ENCODE results near the gene CHST13. TPM values are rescaled to one million over a fixed set of nuclear protein-coding genes. Genes with fewer than 3 reads are reported as not detected.
"Not testable (repeated sequence)": the region's sequence is repeated elsewhere in the genome, so short reads cannot be mapped to it uniquely, and the experiment has no call there.

The CHST13 gene
- total and polyA plus RNA-seq, 7 donors: 0.25 to 0.66 (median 0.53) TPM; not detected in 3

- intact Hi-C loops (cut with DNase I): no loop called here
- WGBS, 2 donors: 79 to 85% methylated on average over 2 of the region's 2 CpGs
- Histone ChIP-seq H3K27ac (no peak overlapping the region), H3K27me3 (no peaks in the 10 kb centered on the region), H3K36me3 (no peaks in the 10 kb centered on the region), H3K4me3 (no peak overlapping the region), H3K9me3 (no peaks in the 10 kb centered on the region), H3K4me1 (no peaks in the 10 kb centered on the region)
- DNase-seq: no peak
- TF ChIP-seq EP300 (IDR thresholded peaks at IDR 0.05) (no peak), POLR2A (IDR thresholded peaks at IDR 0.05) (no peak), POLR2AphosphoS5 (IDR thresholded peaks at IDR 0.05) (no peak), CTCF (IDR thresholded peaks at IDR 0.05) (no peak)
Measured at GRCh38 chr3:126577261-126577660, 53.3 kb downstream of the CHST13 start.

GRCh38 chr3:126578702-126579101 is 54.7 kb downstream of the CHST13 start:
- no peak for DNase-seq
- Histone ChIP-seq H3K27me3 (no peaks in the 10 kb centered on the region), H3K36me3 (no peaks in the 10 kb centered on the region), H3K4me1 (no peaks in the 10 kb centered on the region), H3K9me3 (no peaks in the 10 kb centered on the region), H3K27ac (no peak overlapping the region), H3K4me3 (no peak overlapping the region)
- intact Hi-C loops (cut with DNase I): no loop called here
- WGBS, 2 donors: 86 to 89% methylated on average over 7 of the region's 7 CpGs
- TF ChIP-seq POLR2AphosphoS5 (IDR thresholded peaks at IDR 0.05): no peak
- TF ChIP-seq POLR2A (IDR thresholded peaks at IDR 0.05): no peak
- no peak for TF ChIP-seq EP300 (IDR thresholded peaks at IDR 0.05)
- TF ChIP-seq CTCF (IDR thresholded peaks at IDR 0.05): no peak

GRCh38 chr3:126580746-126581145 is 56.8 kb downstream of the CHST13 start:
- 84 to 86% methylated on average over 5 of the region's 5 CpGs for WGBS, 2 donors
- H3K36me3 ChIP-seq: no peaks in the 10 kb centered on the region
- intact Hi-C loops (cut with DNase I): no loop called here

GRCh38 chr3:126581569-126581968 is 57.6 kb downstream of the CHST13 start:
- H3K27ac ChIP-seq: no peak overlapping the region
- WGBS, 2 donors: 83 to 88% methylated on average over 2 of the region's 2 CpGs
- no peaks in the 10 kb centered on the region for H3K27me3 ChIP-seq
- H3K4me3 ChIP-seq: no peak overlapping the region
- intact Hi-C loops (cut with DNase I): no loop called here
- H3K9me3 ChIP-seq: no peaks in the 10 kb centered on the region
- no peaks in the 10 kb centered on the region for H3K4me1 ChIP-seq
- DNase-seq: no peak
- no peaks in the 10 kb centered on the region for H3K36me3 ChIP-seq
- TF ChIP-seq POLR2A (IDR thresholded peaks at IDR 0.05) (no peak), CTCF (IDR thresholded peaks at IDR 0.05) (no peak), POLR2AphosphoS5 (IDR thresholded peaks at IDR 0.05) (no peak), EP300 (IDR thresholded peaks at IDR 0.05) (no peak)

More at GRCh38 chr3:126580746-126581145, 56.8 kb downstream of the CHST13 start:
- Histone ChIP-seq H3K27me3 (no peaks in the 10 kb centered on the region), H3K9me3 (no peaks in the 10 kb centered on the region), H3K4me3 (no peak overlapping the region), H3K27ac (no peak overlapping the region), H3K4me1 (no peaks in the 10 kb centered on the region)
- DNase-seq: no peak
- TF ChIP-seq POLR2AphosphoS5 (IDR thresholded peaks at IDR 0.05) (no peak), EP300 (IDR thresholded peaks at IDR 0.05) (no peak), POLR2A (IDR thresholded peaks at IDR 0.05) (no peak), CTCF (IDR thresholded peaks at IDR 0.05) (no peak)

- Histone ChIP-seq H3K9me3 (no peaks in the 10 kb centered on the region), H3K4me1 (no peaks in the 10 kb centered on the region), H3K4me3 (no peak overlapping the region), H3K27ac (no peak overlapping the region), H3K36me3 (no peaks in the 10 kb centered on the region), H3K27me3 (no peaks in the 10 kb centered on the region)
- no peak for DNase-seq
- WGBS, 2 donors: 80 to 81% methylated on average over 4 of the region's 4 CpGs
- intact Hi-C loops (cut with DNase I): no loop called here
- TF ChIP-seq CTCF (IDR thresholded peaks at IDR 0.05) (no peak), POLR2A (IDR thresholded peaks at IDR 0.05) (no peak), EP300 (IDR thresholded peaks at IDR 0.05) (no peak), POLR2AphosphoS5 (IDR thresholded peaks at IDR 0.05) (no peak)
Measured at GRCh38 chr3:126582311-126582710, 58.4 kb downstream of the CHST13 start.

GRCh38 chr3:126591515-126591914 is 67.6 kb downstream of the CHST13 start:
- H3K27ac ChIP-seq; intact Hi-C loops (cut with DNase I); H3K4me3 ChIP-seq; H3K9me3 ChIP-seq; H3K4me1 ChIP-seq; DNase-seq; H3K27me3 ChIP-seq; H3K36me3 ChIP-seq: not testable (repeated sequence)
- 55 to 68% methylated on average over 5 of the region's 5 CpGs for WGBS, 2 donors

All from sigmoid colon (tissue), 7 donors.